ENCODE measurements around the gene LAD1. TPM values are rescaled to one million over a fixed set of nuclear protein-coding genes. Genes with fewer than 3 reads are reported as not detected.

LAD1 gene
- polyA plus RNA-seq, 1 of the 3 experiments (the other 2 are of a cell fraction), result not detected

GRCh38 chr1:201418461-201418860 is 19.3 kb upstream of the LAD1 start:
- no peak for DNase-seq
- H3K4me1 ChIP-seq (ENCODE audit: control insufficient read depth in 1 of 2, insufficient read depth in 2 of 2, low read depth in 1 of 2, low read length in 1 of 2), result peaks cover 0 to 7% of the 10 kb centered on the region in 2 experiments; a peak in 1 of 4 replicates
- no peak overlapping the region for H2AFZ ChIP-seq (ENCODE audit: low read depth)
- TF ChIP-seq ZBTB33 (IDR thresholded peaks at IDR 0.05; ENCODE audit: borderline replicate concordance, low read depth), result no peak
- no peak for TF ChIP-seq FOXM1 (IDR thresholded peaks at IDR 0.05; ENCODE audit: low read depth)
- TF ChIP-seq RCOR1 (IDR thresholded peaks at IDR 0.05; ENCODE audit: low read length), result no peak
- TF ChIP-seq, protein P1, sequence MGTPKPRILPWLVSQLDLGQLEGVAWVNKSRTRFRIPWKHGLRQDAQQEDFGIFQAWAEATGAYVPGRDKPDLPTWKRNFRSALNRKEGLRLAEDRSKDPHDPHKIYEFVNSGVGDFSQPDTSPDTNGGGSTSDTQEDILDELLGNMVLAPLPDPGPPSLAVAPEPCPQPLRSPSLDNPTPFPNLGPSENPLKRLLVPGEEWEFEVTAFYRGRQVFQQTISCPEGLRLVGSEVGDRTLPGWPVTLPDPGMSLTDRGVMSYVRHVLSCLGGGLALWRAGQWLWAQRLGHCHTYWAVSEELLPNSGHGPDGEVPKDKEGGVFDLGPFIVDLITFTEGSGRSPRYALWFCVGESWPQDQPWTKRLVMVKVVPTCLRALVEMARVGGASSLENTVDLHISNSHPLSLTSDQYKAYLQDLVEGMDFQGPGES (IDR thresholded peaks at IDR 0.05; ENCODE audit: low read depth, low read length), result no peak
- no peak for TF ChIP-seq CHD2 (IDR thresholded peaks at IDR 0.05; ENCODE audit: low read length, partially characterized antibody)
- TF ChIP-seq, protein P2, sequence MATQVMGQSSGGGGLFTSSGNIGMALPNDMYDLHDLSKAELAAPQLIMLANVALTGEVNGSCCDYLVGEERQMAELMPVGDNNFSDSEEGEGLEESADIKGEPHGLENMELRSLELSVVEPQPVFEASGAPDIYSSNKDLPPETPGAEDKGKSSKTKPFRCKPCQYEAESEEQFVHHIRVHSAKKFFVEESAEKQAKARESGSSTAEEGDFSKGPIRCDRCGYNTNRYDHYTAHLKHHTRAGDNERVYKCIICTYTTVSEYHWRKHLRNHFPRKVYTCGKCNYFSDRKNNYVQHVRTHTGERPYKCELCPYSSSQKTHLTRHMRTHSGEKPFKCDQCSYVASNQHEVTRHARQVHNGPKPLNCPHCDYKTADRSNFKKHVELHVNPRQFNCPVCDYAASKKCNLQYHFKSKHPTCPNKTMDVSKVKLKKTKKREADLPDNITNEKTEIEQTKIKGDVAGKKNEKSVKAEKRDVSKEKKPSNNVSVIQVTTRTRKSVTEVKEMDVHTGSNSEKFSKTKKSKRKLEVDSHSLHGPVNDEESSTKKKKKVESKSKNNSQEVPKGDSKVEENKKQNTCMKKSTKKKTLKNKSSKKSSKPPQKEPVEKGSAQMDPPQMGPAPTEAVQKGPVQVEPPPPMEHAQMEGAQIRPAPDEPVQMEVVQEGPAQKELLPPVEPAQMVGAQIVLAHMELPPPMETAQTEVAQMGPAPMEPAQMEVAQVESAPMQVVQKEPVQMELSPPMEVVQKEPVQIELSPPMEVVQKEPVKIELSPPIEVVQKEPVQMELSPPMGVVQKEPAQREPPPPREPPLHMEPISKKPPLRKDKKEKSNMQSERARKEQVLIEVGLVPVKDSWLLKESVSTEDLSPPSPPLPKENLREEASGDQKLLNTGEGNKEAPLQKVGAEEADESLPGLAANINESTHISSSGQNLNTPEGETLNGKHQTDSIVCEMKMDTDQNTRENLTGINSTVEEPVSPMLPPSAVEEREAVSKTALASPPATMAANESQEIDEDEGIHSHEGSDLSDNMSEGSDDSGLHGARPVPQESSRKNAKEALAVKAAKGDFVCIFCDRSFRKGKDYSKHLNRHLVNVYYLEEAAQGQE (IDR thresholded peaks at IDR 0.05; ENCODE audit: low read depth, low read length), result no peak
- TF ChIP-seq EP300 (IDR thresholded peaks at IDR 0.05; ENCODE audit: borderline replicate concordance in 1 of 2, low read depth in 1 of 2, low read length in 1 of 2), result no peak
- no peak for TF ChIP-seq GATA2 (CRISPR knock-in tag; IDR thresholded peaks at IDR 0.05)
- TF ChIP-seq, protein P3, sequence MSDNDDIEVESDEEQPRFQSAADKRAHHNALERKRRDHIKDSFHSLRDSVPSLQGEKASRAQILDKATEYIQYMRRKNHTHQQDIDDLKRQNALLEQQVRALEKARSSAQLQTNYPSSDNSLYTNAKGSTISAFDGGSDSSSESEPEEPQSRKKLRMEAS (IDR thresholded peaks at IDR 0.05; ENCODE audit: low read depth), result no peak
- no peak for TF ChIP-seq FOXJ3 (CRISPR knock-in tag; IDR thresholded peaks at IDR 0.05)
- TF ChIP-seq PBX3 (IDR thresholded peaks at IDR 0.05), result no peak
- no peak for TF ChIP-seq FOSL2 (IDR thresholded peaks at IDR 0.05; ENCODE audit: borderline replicate concordance, low read depth)
- no peak for TF ChIP-seq TCF12 (IDR thresholded peaks at IDR 0.05)
- no peaks in the 10 kb centered on the region for H3K36me3 ChIP-seq (replicated peaks in 1 of 2; ENCODE audit: control insufficient read depth in 1 of 2, insufficient read depth in 2 of 2, low read length in 1 of 2)
- H3K9me3 ChIP-seq, result no peaks in the 10 kb centered on the region
- no peaks in the 10 kb centered on the region for H3F3A ChIP-seq (replicated peaks; ENCODE audit: insufficient read depth)
- H3K4me3 ChIP-seq (ENCODE audit: low read depth in 2 of 2, low read length in 1 of 2), result no peak overlapping the region
- no peak overlapping the region for H3K27ac ChIP-seq (ENCODE audit: low read depth in 2 of 2, low read length in 1 of 2)
- WGBS (ENCODE audit: low lambda C conversion rate), result 67% methylated on average over 3 of the region's 3 CpGs
- no peaks in the 10 kb centered on the region for H4K20me1 ChIP-seq (ENCODE audit: insufficient read depth)
- H3K27me3 ChIP-seq (ENCODE audit: insufficient read depth), result peaks cover 6% of the 10 kb centered on the region; the same call in 1 of the 2 replicates
- CTCF ChIA-PET, result interaction anchor here (0.7 to 2.0 kb wide), 5 partner anchors 9 to 94 kb away, joined by 3 to 10 read pairs (median 4); no protein-coding TSS in a partner anchor
- no peak overlapping the region for H3K9ac ChIP-seq
- no peaks in the 10 kb centered on the region for H3K9me2 ChIP-seq
- H3K79me2 ChIP-seq (ENCODE audit: insufficient read depth), result no peaks in the 10 kb centered on the region
- H3K4me2 ChIP-seq, result no peak overlapping the region
- POLR2A ChIA-PET, result no interaction called here

All from SK-N-SH (cell line).